ENCODE measurements around the gene ABR. TPM values are rescaled to one million over a fixed set of nuclear protein-coding genes. Genes with fewer than 3 reads are reported as not detected.
A peak's percentile ranks its signal among the peaks of the same experiment; 100 is the strongest.

The ABR gene
- total and polyA plus RNA-seq, 2 of the 13 experiments (the other 11 are each of a cell fraction or from before 2014, with no cell fraction given) = 12.4 to 40.4 TPM

DNA sequence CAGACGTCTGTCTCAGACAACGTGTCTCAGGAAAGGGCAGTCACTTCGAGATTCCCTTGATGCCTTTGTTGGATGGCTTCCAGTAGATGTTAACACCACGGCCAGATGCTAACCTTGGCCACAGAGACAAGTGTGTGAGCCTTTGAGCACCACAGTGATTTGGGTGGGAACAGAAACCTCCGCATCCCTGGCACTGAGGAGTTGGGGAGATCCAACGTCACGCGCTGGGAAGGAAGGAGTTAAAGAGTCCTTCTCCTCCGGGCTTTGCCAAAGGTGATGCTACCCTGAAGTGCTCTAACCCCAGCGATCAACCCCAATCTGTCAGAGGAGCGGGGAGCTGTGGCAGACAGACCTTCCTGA, 3.0 kb upstream of the ABR start:
- DNase-seq (ENCODE audit: low spot score) (no peak), FAIRE-seq (no peak), ATAC-seq (no peak)
- H3K27me3 ChIP-seq (ENCODE audit: control insufficient read depth in 1 of 2, insufficient read depth in 2 of 2, low read length in 2 of 2) = peaks cover 14 to 76% of the 10 kb centered on the region in 2 experiments
- CTCF ChIA-PET (ENCODE audit: low intra/inter-chr PET ratio, low total read pairs) = no interaction called here
- no peaks in the 10 kb centered on the region for H3K9me3 ChIP-seq (ENCODE audit: low read length)
- no peaks in the 10 kb centered on the region for H4K20me1 ChIP-seq (ENCODE audit: insufficient read depth, low read length)
- H3K4me2 ChIP-seq (ENCODE audit: low read depth, low read length) = no peak overlapping the region
- H3K9ac ChIP-seq (ENCODE audit: insufficient read depth, low read depth, low read length) = no peak overlapping the region
- H2AFZ ChIP-seq (ENCODE audit: low read length) = no peak overlapping the region
- no peaks in the 10 kb centered on the region for H3K79me2 ChIP-seq (ENCODE audit: insufficient read depth, low read length)
- H3K36me3 ChIP-seq (replicated peaks in 1 of 2; ENCODE audit: control insufficient read depth in 1 of 2, insufficient read depth in 2 of 2, low read length in 2 of 2) = no peaks in the 10 kb centered on the region
- no peak overlapping the region for H3K4me3 ChIP-seq (replicated peaks in 1 of 3; ENCODE audit: insufficient read depth in 1 of 3, low read depth in 2 of 3, low read length in 3 of 3)
- peaks cover 8% of the 10 kb centered on the region for H3K4me1 ChIP-seq (ENCODE audit: insufficient read depth, low read length)
- POLR2A ChIA-PET = no interaction called here
- intact Hi-C loops (cut with micrococcal nuclease; ENCODE audit: unreplicated experiment) (no loop called here), in situ Hi-C loops (cut with HindIII; ENCODE audit: extremely low pct_ligation_motif_present, low pct_unique_long_range_greater_than_20kb) (no loop called here)
- 30% methylated on average over 4 of the region's 11 CpGs for WGBS (ENCODE audit: low lambda C conversion rate)
- no TSS peak for BruUV-seq (replicated peaks)
- H3K27ac ChIP-seq (ENCODE audit: extremely low read length, insufficient read depth, low read length) = no peak overlapping the region
- TF ChIP-seq ZNF652 (CRISPR knock-in tag; IDR thresholded peaks at IDR 0.05; ENCODE audit: borderline replicate concordance, low read depth) (peak; percentile 17; the same call in 1 of the 2 replicates), ZNF782 (CRISPR knock-in tag; IDR thresholded peaks at IDR 0.05; ENCODE audit: borderline replicate concordance) (no peak), ZBTB20 (CRISPR knock-in tag; IDR thresholded peaks at IDR 0.05; ENCODE audit: borderline replicate concordance, low read depth) (no peak)

- Histone ChIP-seq H3K27me3 (ENCODE audit: control insufficient read depth in 1 of 2, insufficient read depth in 2 of 2, low read length in 2 of 2) (peaks cover 19 to 80% of the 10 kb centered on the region in 2 experiments), H3K9me3 (ENCODE audit: low read length) (no peaks in the 10 kb centered on the region), H3K4me3 (replicated peaks in 1 of 3; ENCODE audit: insufficient read depth in 1 of 3, low read depth in 2 of 3, low read length in 3 of 3) (no peak overlapping the region), H3K79me2 (ENCODE audit: insufficient read depth, low read length) (no peaks in the 10 kb centered on the region), H3K4me1 (ENCODE audit: insufficient read depth, low read length) (peaks cover 3% of the 10 kb centered on the region), H3K9ac (ENCODE audit: insufficient read depth, low read depth, low read length) (no peak overlapping the region), H2AFZ (ENCODE audit: low read length) (no peak overlapping the region), H4K20me1 (ENCODE audit: insufficient read depth, low read length) (no peaks in the 10 kb centered on the region), H3K27ac (ENCODE audit: extremely low read length, insufficient read depth, low read length) (no peak overlapping the region), H3K36me3 (replicated peaks in 1 of 2; ENCODE audit: control insufficient read depth in 1 of 2, insufficient read depth in 2 of 2, low read length in 2 of 2) (no peaks in the 10 kb centered on the region), H3K4me2 (ENCODE audit: low read depth, low read length) (no peak overlapping the region)
- in situ Hi-C loops (cut with HindIII; ENCODE audit: extremely low pct_ligation_motif_present, low pct_unique_long_range_greater_than_20kb) = no loop called here
- peak; percentile 29 for ATAC-seq
- 34% methylated on average over 8 of the region's 14 CpGs for WGBS (ENCODE audit: low lambda C conversion rate)
- intact Hi-C loops (cut with micrococcal nuclease; ENCODE audit: unreplicated experiment) = no loop called here
- no peak for TF ChIP-seq NAIF1 (CRISPR knock-in tag; IDR thresholded peaks at IDR 0.05; ENCODE audit: borderline replicate concordance)
- no peak for TF ChIP-seq ZNF354B (CRISPR knock-in tag; IDR thresholded peaks at IDR 0.05)
- TF ChIP-seq, protein P1, sequence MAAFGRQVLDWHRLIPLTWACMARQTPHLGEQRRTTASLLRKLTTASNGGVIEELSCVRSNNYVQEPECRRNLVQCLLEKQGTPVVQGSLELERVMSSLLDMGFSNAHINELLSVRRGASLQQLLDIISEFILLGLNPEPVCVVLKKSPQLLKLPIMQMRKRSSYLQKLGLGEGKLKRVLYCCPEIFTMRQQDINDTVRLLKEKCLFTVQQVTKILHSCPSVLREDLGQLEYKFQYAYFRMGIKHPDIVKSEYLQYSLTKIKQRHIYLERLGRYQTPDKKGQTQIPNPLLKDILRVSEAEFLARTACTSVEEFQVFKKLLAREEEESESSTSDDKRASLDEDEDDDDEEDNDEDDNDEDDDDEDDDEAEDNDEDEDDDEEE (CRISPR knock-in tag; IDR thresholded peaks at IDR 0.05) = no peak
- TF ChIP-seq CHD2 (IDR thresholded peaks at IDR 0.05; ENCODE audit: low read depth, low read length) = no peak
- TF ChIP-seq EZH2 (conservative IDR thresholded peaks at IDR 0.05; ENCODE audit: low read depth, low read length) = no peak; the same call in 1 of the 2 replicates
- CTCF ChIA-PET (ENCODE audit: low intra/inter-chr PET ratio, low total read pairs) = no interaction called here
- no peak for DNase-seq (ENCODE audit: low spot score)
- no peak for FAIRE-seq
- POLR2A ChIA-PET = no interaction called here
- no TSS peak for BruUV-seq (replicated peaks)
Observed at GRCh38 chr17:1181753-1182137, 2.0 kb upstream of the ABR start.
